ENCODE measurements around the gene LPP.

- TF ChIP-seq CTCF (IDR thresholded peaks at IDR 0.05; ENCODE audit: insufficient read depth, low read length, poor library complexity, severe bottlenecking) = no peak
- no peak for TF ChIP-seq EZH2phosphoT487 (conservative IDR thresholded peaks at IDR 0.05; ENCODE audit: low read length)
These were observed 687.9 kb downstream of the LPP start for GRCh38 chr3:188841906-188842305.

Measured in SU-DHL-6 (cell line).